ENCODE results near the gene MLLT3.

The MLLT3 gene

DNA sequence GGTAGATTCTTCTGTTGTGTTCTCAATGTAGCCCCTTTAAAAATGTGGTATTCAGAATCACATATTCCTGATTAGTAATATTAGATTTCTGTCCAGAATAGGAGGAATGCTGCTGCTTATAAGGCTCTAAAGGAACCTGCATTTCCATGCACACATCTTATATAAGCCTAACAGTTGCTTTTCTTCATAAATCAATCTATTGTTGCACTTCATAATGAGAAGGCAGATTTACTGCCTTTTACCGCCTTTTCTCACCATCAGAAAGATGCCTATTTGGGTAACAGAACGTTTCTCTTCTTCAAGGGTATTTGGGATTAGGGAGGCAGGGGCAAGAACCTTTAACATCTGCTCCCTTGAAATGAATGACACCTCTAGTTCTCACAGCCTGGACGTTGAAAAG lies 243.4 kb downstream of the MLLT3 start:
- no peak for DNase-seq (ENCODE audit: extremely low spot score)
- TF ChIP-seq CTCF (IDR thresholded peaks at IDR 0.05; ENCODE audit: control extremely low read depth, extremely low read depth, low read depth, missing control alignments): no peak
- ChIA-PET CTCF (interaction anchor here (1.0 kb wide), 1 partner anchor 10 kb away, joined by 3 read pairs; no protein-coding TSS in a partner anchor), POLR2A (no interaction called here)

DNA sequence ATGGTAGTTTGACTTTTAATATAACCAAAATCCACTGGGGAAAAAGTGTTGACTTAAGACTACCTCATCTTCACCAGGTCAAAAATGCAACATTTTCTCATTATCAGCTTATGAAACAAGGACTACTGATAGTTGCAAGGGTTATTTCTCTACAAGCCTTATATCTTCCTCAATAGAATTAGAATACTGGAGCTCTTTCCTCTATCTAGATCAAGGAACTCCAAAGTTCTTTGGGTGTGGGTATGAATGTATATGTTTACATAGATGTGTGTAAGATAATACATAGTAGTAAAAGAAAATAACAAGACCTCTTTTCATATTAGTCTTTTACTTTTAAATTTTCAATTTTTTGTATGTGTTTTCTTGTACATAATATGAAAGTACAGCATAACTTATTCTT lies 244.5 kb downstream of the MLLT3 start:
- no peak for TF ChIP-seq CTCF (IDR thresholded peaks at IDR 0.05; ENCODE audit: control extremely low read depth, extremely low read depth, low read depth, missing control alignments)
- no peak for DNase-seq (ENCODE audit: extremely low spot score)
- ChIA-PET POLR2A (no interaction called here), CTCF (interaction anchor here (1.0 to 1.8 kb wide), 3 partner anchors 9 to 564 kb away, joined by 3 to 5 read pairs (median 3); no protein-coding TSS in a partner anchor)

DNA sequence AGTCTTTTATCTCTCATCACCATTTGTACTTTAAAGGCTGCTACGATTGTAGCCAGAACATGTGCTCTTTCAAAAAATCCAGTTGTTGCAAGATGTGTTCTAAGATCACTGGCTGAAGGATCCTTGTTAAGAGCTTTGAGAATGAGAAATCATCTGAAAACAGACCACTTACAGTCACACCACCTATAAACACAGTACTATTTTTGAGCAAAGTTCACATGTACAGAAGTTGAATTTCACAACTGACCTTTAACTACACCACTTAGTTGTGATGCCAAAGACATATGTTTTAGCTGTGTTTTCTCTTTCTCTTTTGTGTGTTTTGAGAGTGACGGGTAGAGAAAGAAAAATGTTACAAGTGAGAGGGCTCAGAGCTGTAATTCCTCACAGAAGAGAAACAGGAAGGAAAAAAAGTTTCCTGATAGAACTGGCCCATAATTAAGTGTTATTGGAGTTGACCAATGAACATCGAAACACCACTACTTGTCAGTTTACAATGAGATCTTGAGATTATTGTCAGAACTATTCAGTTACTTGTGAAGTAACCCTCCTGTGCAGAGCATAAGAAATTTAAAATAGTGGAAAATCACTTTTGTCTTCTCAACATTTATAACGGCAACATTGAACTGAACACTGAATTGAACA lies 245.4 kb downstream of the MLLT3 start:
- POLR2A ChIA-PET: no interaction called here
- no peak for DNase-seq (ENCODE audit: extremely low spot score)
- TF ChIP-seq CTCF (IDR thresholded peaks at IDR 0.05; ENCODE audit: control extremely low read depth, extremely low read depth, low read depth, missing control alignments): no peak
- CTCF ChIA-PET: interaction anchor here (0.5 to 1.8 kb wide), 4 partner anchors 18 to 564 kb away, joined by 3 to 5 read pairs (median 4); no protein-coding TSS in a partner anchor

DNA sequence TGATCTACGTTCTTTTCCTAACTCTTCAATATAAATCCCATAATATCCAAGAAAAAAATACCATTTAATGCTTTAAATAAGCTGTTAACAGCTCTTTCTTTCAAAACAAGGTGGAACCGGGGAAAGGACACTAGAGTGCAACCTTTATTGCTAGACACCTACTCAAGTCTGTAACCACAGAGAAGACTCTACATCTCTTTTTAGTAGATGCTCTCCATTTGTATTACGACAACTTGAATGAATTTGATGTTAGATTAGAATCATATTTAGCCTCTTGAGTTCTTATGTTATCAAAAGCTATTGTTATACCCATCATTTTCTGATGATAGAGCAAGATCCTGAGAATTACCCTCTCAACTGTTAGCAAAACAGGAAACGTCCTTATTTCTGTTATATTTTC lies 246.3 kb downstream of the MLLT3 start:
- POLR2A ChIA-PET: no interaction called here
- DNase-seq (ENCODE audit: extremely low spot score): no peak
- CTCF ChIA-PET: interaction anchor here (1.1 to 1.6 kb wide), 4 partner anchors 9 to 19 kb away, joined by 3 to 5 read pairs (median 4); no protein-coding TSS in a partner anchor
- TF ChIP-seq CTCF (IDR thresholded peaks at IDR 0.05; ENCODE audit: control extremely low read depth, extremely low read depth, low read depth, missing control alignments): no peak

GRCh38 chr9:20373263-20373662 lies 249.0 kb downstream of the MLLT3 start:
- POLR2A ChIA-PET: no interaction called here
- TF ChIP-seq CTCF (IDR thresholded peaks at IDR 0.05; ENCODE audit: control extremely low read depth, extremely low read depth, low read depth, missing control alignments): no peak
- CTCF ChIA-PET: interaction anchor here (1.2 kb wide), 1 partner anchor 16 kb away, joined by 3 read pairs; no protein-coding TSS in a partner anchor
- DNase-seq (ENCODE audit: extremely low spot score): no peak

- DNase-seq (ENCODE audit: extremely low spot score): no peak
- ChIA-PET POLR2A (no interaction called here), CTCF (interaction anchor here (1.0 to 1.1 kb wide), 2 partner anchors 13 to 574 kb away, joined by 3 read pairs; no protein-coding TSS in a partner anchor)
- no peak for TF ChIP-seq CTCF (IDR thresholded peaks at IDR 0.05; ENCODE audit: control extremely low read depth, extremely low read depth, low read depth, missing control alignments)
Measured at GRCh38 chr9:20369391-20369790, 252.9 kb downstream of the MLLT3 start.
